Psoas muscle (tissue), 8 donors: Measurements from ENCODE around the gene ADAMTS12. TPM values are rescaled to one million over a fixed set of nuclear protein-coding genes. Genes with fewer than 3 reads are reported as not detected.

Source experiments
- ATAC-seq, 4 donors: fragments of 200-7000 bp; cut with Tn5 transposase; one replicate each; pipeline ENCODE4 v1.9.1; 2020; ENCODE audit warnings: moderate library complexity in 3 of 4, mild to moderate bottlenecking in 2 of 4
- DNase-seq, 2 donors: peaks; one replicate each; pipeline ENCODE4 v3.0.0-alpha.2; 2020
- H3K27ac ChIP-seq: fragments of 200-600 bp; one replicate; pipeline ENCODE4 v1.8.0; 2022
- H3K27me3 ChIP-seq, 3 donors: fragments of 200-600 bp in 1 of 3; one replicate each; pipeline versions ENCODE4 v1.6.1 to v1.8.0; 2013 to 2022; ENCODE audit warnings: low read length in 2 of 3, mild to moderate bottlenecking in 2 of 3, moderate library complexity in 1 of 3; ENCODE audit not compliant: insufficient read depth in 3 of 3
- H3K36me3 ChIP-seq, 2 donors: fragments of 200-600 bp in 1 of 2; one replicate each; pipeline versions ENCODE4 v1.6.1 to v1.8.0; 2013 to 2022; ENCODE audit warnings: low read depth in 1 of 2, mild to moderate bottlenecking in 1 of 2, moderate library complexity in 1 of 2; ENCODE audit not compliant: insufficient read depth in 1 of 2
- H3K4me1 ChIP-seq: fragments of 200-600 bp; one replicate; pipeline ENCODE4 v1.8.0; 2022
- H3K4me3 ChIP-seq: fragments of 200-600 bp; one replicate; pipeline ENCODE4 v1.8.0; 2022; ENCODE audit warnings: mild to moderate bottlenecking
- H3K9me3 ChIP-seq: fragments of 200-600 bp; one replicate; pipeline ENCODE4 v1.8.0; 2022
- CTCF ChIP-seq: fragments of 200-600 bp; IDR thresholded peaks from one replicate; pipeline ENCODE4 v1.8.0; 2022; ENCODE audit warnings: antibody characterized with exemption
- WGBS, 3 donors: extraction: QIAGEN DNeasy Blood & Tissue Kit; methylation state at CpG; one replicate each; pipeline versions ENCODE4 v1.1.6 to v1.1.7; 2013; 5-methylcytosine and 5-hydroxymethylcytosine counted together
- intact Hi-C, 2 donors: fragments of 100-400 bp; cut with DNase I; formaldehyde crosslinking; loops; one replicate each; pipeline versions ENCODE4 v1.11.0 to v1.14.2; 2022
- polyA plus RNA-seq, 3 donors: library from polyadenylated mRNA; stranded (reverse); fragments of 200-250 nt; gene quantifications; one replicate each; pipeline ENCODE4 v1.2.3, GENCODE V29; 2013
- total RNA-seq, 4 donors: library from RNA; stranded (reverse); fragmentation: NEBNext Ultra II Directional in 2 of 4; extraction: Animal tissue kit (Norgen Biotek cat#: 25700) in 2 of 4; gene quantifications; one replicate each; pipeline versions ENCODE4 v1.2.1 to v1.2.4, GENCODE V29; 2021 to 2023
- donor health status: healthy with polysubstance abuse.
- donor health status: DM: no; HTN: no; CAD: no; lungs with moderate emphysema.
- donor health status: Bipolar disorder and iron deficiency.
- donor health status: healthy.
- donor health status: DM: yes; HTN: yes; CAD: no.
- donor health status: DM: no; HTN: no; CAD: no.
- donor health status: DM: no; HTN: no; CAD: no.
- donor health status: DM: yes; HTN: yes; CAD: no.

ADAMTS12 gene
- total and polyA plus RNA-seq, 7 donors = 0.19 to 1.2 (median 0.88) TPM

GRCh38 chr5:33487236-33487635, 404.6 kb downstream of the ADAMTS12 start:
- Histone ChIP-seq H3K27ac (no peak overlapping the region), H3K27me3 (peaks cover 0 to 2% (median 0%) of the 10 kb centered on the region in 3 donors), H3K4me1 (no peaks in the 10 kb centered on the region), H3K4me3 (no peak overlapping the region), H3K9me3 (no peaks in the 10 kb centered on the region), H3K36me3 (no peaks in the 10 kb centered on the region)
- DNase-seq (no peak), ATAC-seq (no peak)
- TF ChIP-seq CTCF = no peak
- WGBS, 3 donors = 72 to 73% (median 72%) methylated on average over 3 of the region's 3 CpGs
- intact Hi-C loops = no loop called here

DNA sequence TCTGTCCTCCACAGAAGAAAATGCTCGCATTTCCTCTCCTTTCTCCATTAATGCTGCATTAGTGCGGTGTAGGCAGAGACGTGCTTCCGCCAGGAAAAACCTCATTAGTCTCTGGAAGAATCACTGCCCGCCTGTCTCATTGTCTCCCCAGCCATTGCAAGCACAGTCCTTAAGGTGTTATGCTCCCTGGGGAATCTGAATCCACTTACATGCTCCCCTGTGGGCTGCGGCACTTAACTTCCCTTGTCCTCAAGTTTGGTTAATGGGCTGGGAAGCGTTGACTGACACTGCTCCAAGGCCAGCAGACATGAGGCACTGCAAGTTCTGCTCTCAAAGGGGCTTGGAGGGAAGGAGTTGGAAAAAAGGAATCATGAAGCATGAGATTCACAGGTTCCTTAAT, 409.5 kb downstream of the ADAMTS12 start:
- DNase-seq = no peak
- TF ChIP-seq CTCF = no peak
- Histone ChIP-seq H3K4me1 (no peaks in the 10 kb centered on the region), H3K27ac (no peak overlapping the region), H3K36me3 (peaks cover 0 to 15% of the 10 kb centered on the region in 2 donors), H3K4me3 (no peak overlapping the region), H3K9me3 (no peaks in the 10 kb centered on the region), H3K27me3 (no peaks in the 10 kb centered on the region)
- intact Hi-C loops = no loop called here
- WGBS, 3 donors = 76 to 83% (median 82%) methylated on average over 7 of the region's 7 CpGs
- ATAC-seq = no peak

DNA sequence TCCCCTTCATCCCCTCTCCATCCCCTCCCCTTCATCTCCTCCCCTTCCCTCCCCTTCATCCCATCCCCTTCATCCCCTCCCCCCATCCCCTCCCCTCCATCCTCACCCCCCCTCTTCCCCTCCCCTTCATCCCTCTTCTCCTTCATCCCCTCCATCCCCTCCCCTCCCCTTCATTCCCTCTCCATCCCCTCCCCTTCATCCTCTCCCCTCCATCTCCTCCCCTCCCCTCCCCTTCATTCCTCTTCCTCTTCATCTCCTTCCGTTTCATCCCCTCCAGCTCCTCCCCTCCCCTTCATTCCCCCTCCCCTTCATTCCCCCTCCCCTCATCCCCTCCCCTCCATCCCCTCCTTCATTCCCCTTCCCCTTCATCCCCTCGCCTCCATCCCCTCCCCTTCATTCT, 410.9 kb downstream of the ADAMTS12 start:
- Histone ChIP-seq H3K4me1 (no peaks in the 10 kb centered on the region), H3K36me3 (peaks cover 0 to 28% of the 10 kb centered on the region in 2 donors), H3K27me3 (no peaks in the 10 kb centered on the region), H3K4me3 (no peak overlapping the region), H3K27ac (no peak overlapping the region), H3K9me3 (no peaks in the 10 kb centered on the region)
- 69 to 88% (median 83%) methylated on average over 2 of the region's 2 CpGs for WGBS, 3 donors
- DNase-seq (no peak), ATAC-seq (no peak)
- TF ChIP-seq CTCF = no peak
- intact Hi-C loops = no loop called here

DNA sequence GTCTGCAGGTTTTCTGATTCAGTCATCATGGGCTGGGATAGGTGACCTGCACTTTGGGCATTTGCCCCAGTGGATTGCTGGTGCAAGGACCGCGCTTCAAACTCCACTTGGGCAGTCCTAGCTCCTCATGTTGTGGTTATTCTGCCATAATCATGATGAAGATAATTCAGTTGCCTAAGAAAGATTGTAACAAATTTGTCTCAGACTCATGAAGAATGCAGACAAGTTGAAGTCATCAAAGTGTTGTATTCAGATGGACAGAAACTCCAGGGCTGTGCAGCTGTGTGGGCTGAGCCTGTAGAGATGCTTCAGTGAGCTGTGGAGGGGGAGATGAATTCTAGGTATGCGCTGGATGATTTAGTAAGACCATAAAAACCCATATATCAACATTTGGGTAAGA, 412.5 kb downstream of the ADAMTS12 start:
- intact Hi-C loops = no loop called here
- no peak for TF ChIP-seq CTCF
- H3K27me3 ChIP-seq = no peaks in the 10 kb centered on the region
- WGBS, 3 donors = 95 to 98% (median 96%) methylated on average over 3 of the region's 3 CpGs
- H3K4me3 ChIP-seq = no peak overlapping the region
- no peak overlapping the region for H3K27ac ChIP-seq
- DNase-seq = no peak
- no peaks in the 10 kb centered on the region for H3K4me1 ChIP-seq
- no peak for ATAC-seq
- peaks cover 5 to 44% of the 10 kb centered on the region in 2 donors for H3K36me3 ChIP-seq
- H3K9me3 ChIP-seq = no peaks in the 10 kb centered on the region

- no peak for TF ChIP-seq CTCF
- Histone ChIP-seq H3K27ac (no peak overlapping the region), H3K4me1 (no peaks in the 10 kb centered on the region), H3K27me3 (no peaks in the 10 kb centered on the region), H3K4me3 (no peak overlapping the region), H3K36me3 (peaks cover 10 to 57% of the 10 kb centered on the region in 2 donors), H3K9me3 (no peaks in the 10 kb centered on the region)
- intact Hi-C loops = no loop called here
- ATAC-seq (no peak), DNase-seq (no peak)
- 98 to 99% (median 99%) methylated on average over 2 of the region's 2 CpGs for WGBS, 3 donors
These were observed 414.0 kb downstream of the ADAMTS12 start for GRCh38 chr5:33477816-33478215.
